Urinary bladder (tissue), 4 donors: Measurements from ENCODE around the gene ARG2. TPM values are rescaled to one million over a fixed set of nuclear protein-coding genes. Genes with fewer than 3 reads are reported as not detected.

Source experiments
- DNase-seq: peaks from one replicate; pipeline ENCODE4 v3.0.0-alpha.2; 2015; ENCODE audit errors: extremely low spot score
- H3K27ac ChIP-seq: one replicate; pipeline ENCODE4 v1.5.1; 2013; ENCODE audit warnings: low read depth, mild to moderate bottlenecking, moderate library complexity
- H3K36me3 ChIP-seq: one replicate; pipeline ENCODE4 v1.6.1; 2013; ENCODE audit warnings: mild to moderate bottlenecking, moderate library complexity; ENCODE audit not compliant: insufficient read depth
- H3K4me1 ChIP-seq: one replicate; pipeline ENCODE4 v1.6.1; 2013; ENCODE audit warnings: mild to moderate bottlenecking, moderate library complexity; ENCODE audit not compliant: insufficient read depth
- H3K4me3 ChIP-seq: one replicate; pipeline ENCODE4 v1.5.1; 2013; ENCODE audit warnings: low read depth, low read length
- WGBS: extraction: QIAGEN DNeasy Blood & Tissue Kit; methylation state at CpG from one replicate; pipeline ENCODE4 v1.1.7; 2013; 5-methylcytosine and 5-hydroxymethylcytosine counted together
- polyA plus RNA-seq: library from polyadenylated mRNA; stranded (reverse); fragments of 200-250 nt; gene quantifications from one replicate; pipeline ENCODE4 v1.2.3, GENCODE V29; 2013
- total RNA-seq: library from RNA; depleted of rRNA; stranded (reverse); fragments of >200 nt; gene quantifications from one replicate; pipeline ENCODE4 v1.2.3, GENCODE V29; 2014
- donor health status: healthy with polysubstance abuse.
- donor health status: healthy.

ARG2 gene
- 2.1 TPM for total RNA-seq
- polyA plus RNA-seq, result 4.7 TPM

DNA sequence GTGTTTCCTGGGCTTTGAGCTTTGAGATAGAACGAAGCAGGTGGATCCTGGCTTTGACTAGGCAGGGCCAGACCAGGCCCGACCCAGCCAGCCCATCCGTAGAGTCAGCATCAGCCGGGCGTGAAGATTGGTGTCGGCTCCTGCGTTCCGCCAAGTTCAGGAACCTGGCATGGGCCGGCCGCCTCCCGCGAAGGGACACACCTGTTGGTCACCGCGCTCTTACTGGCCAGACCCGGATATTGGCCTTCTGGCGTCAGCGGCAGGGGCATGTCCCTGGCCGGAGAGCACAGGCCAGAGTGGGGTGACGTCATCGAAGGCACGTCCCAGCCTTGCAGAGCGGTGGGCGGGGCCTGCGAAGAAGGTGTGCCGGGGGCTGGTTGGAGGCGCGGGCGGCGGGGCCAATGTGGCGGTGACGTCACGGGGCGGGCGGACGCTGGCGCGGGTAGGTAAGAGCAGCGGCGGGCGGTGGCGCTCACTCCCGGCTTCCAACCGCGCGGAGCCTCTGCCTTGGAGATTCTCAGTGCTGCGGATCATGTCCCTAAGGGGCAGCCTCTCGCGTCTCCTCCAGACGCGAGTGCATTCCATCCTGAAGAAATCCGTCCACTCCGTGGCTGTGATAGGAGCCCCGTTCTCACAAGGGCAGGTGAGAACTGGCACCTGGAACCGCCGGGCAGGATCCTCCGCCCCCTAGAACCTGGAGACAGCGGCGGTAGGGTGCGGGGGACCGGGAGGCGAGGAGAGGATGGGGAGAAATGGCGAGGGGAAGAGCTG lies at the start of gene ARG2:
Gene ARG2 (plus strand): TSS at position 475 of the 771 bp plus-strand sequence. CDS start 58 bp downstream, at position 533.
- peak; percentile 75 for DNase-seq
- Histone ChIP-seq H3K36me3 (no peaks in the 10 kb centered on the region), H3K4me3 (peak within 1 kb of the TSS; percentile 28), H3K4me1 (peaks cover 2% of the 10 kb centered on the region), H3K27ac (peak within 1 kb of the TSS; percentile 84)
- under 1% methylated on average over 62 of the region's 62 CpGs for WGBS

DNA sequence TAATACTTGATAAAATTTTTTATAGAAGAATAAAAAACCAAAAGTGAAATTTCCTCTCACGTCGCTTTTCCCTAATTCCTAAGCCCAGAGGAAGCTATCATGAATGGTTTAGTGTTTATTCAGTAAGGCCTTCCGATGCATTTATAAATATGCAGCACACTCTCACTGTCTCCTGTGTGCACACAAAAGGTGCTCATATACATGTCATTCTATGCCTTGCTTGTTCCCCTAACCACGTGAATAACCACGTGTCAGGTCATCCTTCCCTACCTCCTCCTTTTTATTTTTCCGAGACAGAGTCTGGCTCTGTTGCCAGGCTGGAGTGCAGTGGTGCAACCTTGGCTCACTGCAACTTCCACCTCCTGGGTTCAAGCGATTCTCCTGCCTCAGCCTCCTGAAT lies 49.3 kb upstream of the ARG2 start:
- Histone ChIP-seq H3K4me1 (no peaks in the 10 kb centered on the region), H3K4me3 (no peak overlapping the region), H3K36me3 (no peaks in the 10 kb centered on the region), H3K27ac (no peak overlapping the region)
- 87% methylated on average over 7 of the region's 7 CpGs for WGBS
- no peak for DNase-seq

DNA sequence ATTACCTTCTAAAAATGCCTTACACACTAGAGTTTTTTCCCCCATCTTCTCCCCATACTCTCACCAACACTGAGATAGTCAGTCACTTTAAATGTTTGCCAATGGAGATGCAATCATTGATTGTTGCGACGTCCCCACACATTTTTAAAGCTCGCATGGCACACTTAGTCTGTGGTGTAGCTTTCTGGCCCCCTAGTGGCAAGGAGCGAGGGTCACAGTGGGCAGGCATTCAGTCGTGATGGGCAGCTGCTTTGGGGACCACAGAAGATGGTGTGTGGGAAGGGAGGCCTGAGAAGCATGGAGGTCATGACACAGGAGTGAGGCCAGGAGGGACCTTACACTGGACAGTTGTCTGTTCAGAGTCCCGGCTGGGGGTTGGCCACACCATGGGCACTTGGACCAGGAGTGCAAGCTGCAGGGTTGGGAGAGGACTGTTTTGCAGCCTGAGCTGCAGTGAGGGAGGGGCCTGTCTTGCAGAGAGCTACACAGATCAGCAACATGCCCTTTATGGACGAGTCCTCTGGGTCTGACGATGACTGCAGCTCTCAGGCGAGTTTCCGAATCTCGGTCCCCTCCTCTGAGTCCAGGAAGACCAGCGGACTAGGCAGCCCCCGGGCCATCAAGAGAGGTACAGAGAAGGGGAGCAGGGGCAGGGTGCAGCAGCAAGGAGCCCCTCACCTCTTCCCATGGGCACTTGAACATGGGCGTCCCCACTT lies 48.3 kb upstream of the ARG2 start:
- Histone ChIP-seq H3K4me3 (no peak overlapping the region), H3K36me3 (no peaks in the 10 kb centered on the region), H3K27ac (no peak overlapping the region), H3K4me1 (no peaks in the 10 kb centered on the region)
- DNase-seq, result no peak
- WGBS, result 44% methylated on average over 14 of the region's 14 CpGs

DNA sequence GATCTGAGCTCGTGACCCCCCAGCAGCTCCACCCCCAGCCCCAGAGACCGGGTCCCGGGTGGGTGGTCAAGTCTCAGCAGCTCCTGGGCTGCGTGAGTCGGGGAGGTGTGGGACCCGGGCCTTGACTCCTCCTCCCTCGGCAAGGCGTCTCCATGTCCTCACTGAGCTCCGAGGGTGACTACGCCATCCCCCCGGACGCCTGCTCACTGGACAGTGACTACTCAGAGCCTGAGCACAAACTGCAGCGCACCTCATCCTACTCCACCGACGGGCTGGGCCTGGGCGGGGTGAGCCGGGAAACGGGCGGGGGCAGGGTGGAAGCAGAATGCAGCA lies 47.8 kb upstream of the ARG2 start:
- Histone ChIP-seq H3K36me3 (no peaks in the 10 kb centered on the region), H3K4me3 (no peak overlapping the region), H3K4me1 (no peaks in the 10 kb centered on the region), H3K27ac (no peak overlapping the region)
- DNase-seq, result no peak
- 86% methylated on average over 19 of the region's 19 CpGs for WGBS

DNA sequence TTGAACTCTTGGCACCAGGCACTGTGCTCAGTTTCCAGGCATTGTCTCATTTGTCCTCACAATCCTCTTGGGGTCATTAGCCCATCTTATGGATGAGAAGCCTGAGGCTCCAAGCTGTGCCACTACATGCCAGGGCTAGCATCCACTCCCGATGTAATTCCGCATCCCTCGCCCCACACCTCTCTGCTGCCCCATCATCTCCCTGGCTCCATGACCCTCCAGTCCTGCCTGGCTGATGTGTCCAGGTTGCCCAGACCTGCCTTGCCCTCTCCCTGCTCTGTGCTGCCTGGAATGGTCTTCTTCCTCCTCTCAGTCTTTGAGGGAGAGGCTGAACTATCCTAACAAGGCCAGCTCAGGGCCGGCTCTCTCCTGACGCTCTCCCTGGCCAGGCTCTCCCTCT lies 47.1 kb upstream of the ARG2 start:
- WGBS, result 90% methylated on average over 5 of the region's 5 CpGs
- H3K4me3 ChIP-seq, result no peak overlapping the region
- H3K4me1 ChIP-seq, result no peaks in the 10 kb centered on the region
- H3K27ac ChIP-seq, result no peak overlapping the region
- H3K36me3 ChIP-seq, result no peaks in the 10 kb centered on the region
- DNase-seq, result no peak

DNA sequence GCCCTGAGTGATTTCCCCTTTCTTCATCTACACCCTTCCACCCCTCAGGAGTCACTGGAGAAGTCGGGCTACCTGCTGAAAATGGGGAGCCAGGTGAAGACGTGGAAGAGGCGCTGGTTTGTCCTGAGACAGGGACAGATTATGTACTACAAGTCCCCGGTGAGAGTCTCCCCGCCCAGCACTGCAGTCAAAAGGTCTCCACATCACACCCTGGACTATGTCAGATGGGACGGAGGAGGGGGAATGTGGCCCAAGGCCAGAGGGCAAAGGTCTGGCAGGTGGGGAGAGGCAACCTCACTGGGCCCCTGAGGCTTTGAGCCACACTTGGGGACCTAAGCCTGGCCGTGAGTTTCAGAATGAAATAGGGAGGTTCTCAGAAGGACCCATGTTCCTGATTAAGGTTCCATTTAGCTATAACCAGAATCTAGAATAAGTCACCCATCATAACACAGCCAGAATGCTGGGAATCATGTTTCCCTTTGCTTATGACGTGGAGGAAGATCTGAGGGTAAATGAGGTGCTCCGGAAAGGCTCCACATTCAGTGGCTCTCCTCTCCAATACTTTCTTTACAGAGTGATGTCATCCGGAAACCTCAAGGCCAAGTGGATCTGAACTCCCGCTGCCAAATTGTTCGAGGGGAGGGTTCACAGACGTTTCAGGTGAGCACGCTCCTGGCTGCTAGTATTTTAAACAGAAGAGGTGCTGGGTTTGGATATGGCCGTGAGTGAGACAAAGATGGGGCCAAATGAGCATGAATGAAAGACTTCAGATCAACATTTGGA lies 46.3 kb upstream of the ARG2 start:
- H3K4me3 ChIP-seq, result no peak overlapping the region
- WGBS, result 87% methylated on average over 15 of the region's 15 CpGs
- H3K27ac ChIP-seq, result no peak overlapping the region
- H3K36me3 ChIP-seq, result no peaks in the 10 kb centered on the region
- DNase-seq, result no peak
- H3K4me1 ChIP-seq, result no peaks in the 10 kb centered on the region

DNA sequence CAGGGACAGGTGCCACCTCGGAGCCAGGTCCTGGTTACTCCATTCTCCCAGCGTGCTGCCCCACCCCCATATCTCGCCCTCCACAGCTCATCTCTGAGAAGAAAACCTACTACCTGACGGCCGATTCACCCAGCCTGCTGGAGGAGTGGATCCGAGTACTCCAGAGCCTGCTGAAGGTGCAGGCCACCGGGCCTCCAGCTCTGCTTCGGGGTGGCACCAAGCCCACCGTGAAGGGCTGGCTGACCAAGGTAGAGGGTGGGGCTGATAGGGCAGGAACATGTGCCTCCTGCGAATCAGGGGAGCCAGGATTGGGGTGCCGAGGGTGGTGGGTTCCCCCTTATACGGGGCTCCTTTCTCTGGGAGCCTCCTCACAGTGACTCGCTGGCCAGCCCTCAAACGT lies 45.6 kb upstream of the ARG2 start:
- no peak overlapping the region for H3K27ac ChIP-seq
- 85% methylated on average over 14 of the region's 14 CpGs for WGBS
- no peak for DNase-seq
- no peak overlapping the region for H3K4me3 ChIP-seq
- H3K4me1 ChIP-seq, result no peaks in the 10 kb centered on the region
- no peaks in the 10 kb centered on the region for H3K36me3 ChIP-seq

GRCh38 chr14:67574806-67575205 lies 44.9 kb upstream of the ARG2 start:
- no peak for DNase-seq
- Histone ChIP-seq H3K27ac (no peak overlapping the region), H3K36me3 (no peaks in the 10 kb centered on the region), H3K4me1 (no peaks in the 10 kb centered on the region), H3K4me3 (no peak overlapping the region)
- 79% methylated on average over 7 of the region's 7 CpGs for WGBS

DNA sequence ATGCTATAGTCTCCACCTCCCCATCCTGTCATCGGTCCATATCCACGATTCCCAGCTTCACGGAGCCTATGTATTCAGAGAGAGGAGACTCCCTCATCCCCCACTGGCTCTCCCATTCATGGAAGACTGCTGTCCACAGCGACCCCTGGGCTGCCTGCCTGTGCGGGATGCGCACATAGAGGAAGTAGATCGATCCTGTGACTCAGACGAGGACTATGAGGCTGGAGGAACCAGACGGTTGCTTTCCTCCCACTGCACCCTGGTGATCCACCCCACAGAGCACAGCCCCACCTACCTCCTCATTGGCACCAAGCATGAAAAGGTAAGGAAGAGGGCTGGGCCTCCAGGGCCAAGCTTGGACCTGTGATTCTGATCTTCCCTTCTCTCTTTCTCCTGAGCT lies 44.0 kb upstream of the ARG2 start:
- no peaks in the 10 kb centered on the region for H3K4me1 ChIP-seq
- DNase-seq, result no peak
- 78% methylated on average over 9 of the region's 9 CpGs for WGBS
- no peaks in the 10 kb centered on the region for H3K36me3 ChIP-seq
- H3K4me3 ChIP-seq, result no peak overlapping the region
- H3K27ac ChIP-seq, result no peak overlapping the region

DNA sequence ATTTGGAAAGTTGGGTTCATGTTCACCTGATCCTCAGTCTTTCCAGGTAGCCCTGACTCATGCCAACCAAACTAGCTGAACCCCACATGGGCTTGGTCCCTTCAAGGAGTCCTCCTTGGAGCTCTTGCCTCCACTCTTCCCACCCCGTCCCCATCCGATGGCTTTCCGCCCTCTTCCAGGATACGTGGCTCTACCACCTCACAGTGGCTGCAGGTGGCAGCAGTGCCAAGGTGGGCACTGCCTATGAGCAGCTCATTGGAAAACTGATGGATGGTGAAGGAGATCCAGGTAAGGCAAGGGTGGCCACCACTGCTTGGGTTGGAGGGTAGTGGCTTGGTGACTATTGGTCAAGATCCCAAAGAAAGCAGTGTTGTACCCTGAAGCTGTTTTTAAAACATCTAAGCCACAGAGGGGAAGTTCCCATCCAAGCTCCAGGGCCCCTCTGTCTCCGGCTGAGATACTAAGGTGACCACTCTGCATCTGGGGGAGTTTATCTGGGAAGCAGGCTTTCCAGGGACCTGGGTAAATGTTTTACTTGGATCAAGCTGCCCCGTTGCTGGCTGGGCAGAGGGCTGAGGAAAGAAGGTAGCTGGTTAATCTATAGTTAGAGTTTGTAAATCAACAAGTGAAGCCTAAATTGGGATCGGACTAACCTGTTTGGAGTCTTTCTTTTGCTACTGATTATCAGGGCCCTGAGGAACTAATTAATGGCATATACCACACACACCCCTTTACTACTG lies 43.3 kb upstream of the ARG2 start:
- DNase-seq, result no peak
- H3K36me3 ChIP-seq, result no peaks in the 10 kb centered on the region
- H3K4me3 ChIP-seq, result no peak overlapping the region

DNA sequence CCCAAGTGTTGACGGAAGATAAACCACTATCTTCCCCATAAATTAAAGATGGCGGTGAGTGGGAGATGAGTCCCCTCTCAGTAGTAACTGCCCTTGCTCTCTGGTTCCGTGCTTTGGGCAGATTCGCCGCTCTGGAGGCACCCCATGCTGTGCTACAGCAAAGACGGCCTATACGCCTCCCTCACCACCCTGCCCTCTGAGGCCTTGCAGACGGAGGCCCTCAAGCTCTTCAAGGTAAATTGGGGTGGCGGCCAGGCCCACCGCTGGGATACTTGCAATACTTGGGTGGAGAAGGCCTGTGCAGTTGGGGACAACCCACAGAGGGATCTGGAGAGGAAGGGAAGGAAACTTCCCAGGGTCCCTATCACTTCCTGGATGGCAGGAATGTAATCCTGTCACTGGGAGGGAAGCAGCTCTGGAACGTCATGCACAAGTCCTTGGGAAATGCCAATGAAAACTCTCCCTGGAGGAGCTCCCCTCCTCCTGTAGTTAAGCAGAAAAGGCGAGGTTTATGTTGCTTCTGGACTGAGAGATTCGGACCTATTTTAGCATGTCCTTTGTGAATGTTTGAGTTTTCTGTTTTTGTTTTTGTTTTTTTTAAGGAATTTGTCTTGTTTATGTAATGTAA lies 42.4 kb upstream of the ARG2 start:
- no peak overlapping the region for H3K27ac ChIP-seq
- H3K36me3 ChIP-seq, result no peaks in the 10 kb centered on the region
- no peak overlapping the region for H3K4me3 ChIP-seq
- H3K4me1 ChIP-seq, result no peaks in the 10 kb centered on the region
- 81% methylated on average over 13 of the region's 13 CpGs for WGBS
- DNase-seq, result no peak

More for the DNA sequence above, 43.3 kb upstream of the ARG2 start:
- WGBS, result 93% methylated on average over 7 of the region's 7 CpGs
- no peaks in the 10 kb centered on the region for H3K4me1 ChIP-seq
- H3K27ac ChIP-seq, result no peak overlapping the region

- no peak overlapping the region for H3K4me3 ChIP-seq
- WGBS, result 83% methylated on average over 16 of the region's 16 CpGs
- DNase-seq, result no peak
- H3K27ac ChIP-seq, result no peak overlapping the region
- H3K4me1 ChIP-seq, result no peaks in the 10 kb centered on the region
- no peaks in the 10 kb centered on the region for H3K36me3 ChIP-seq
Measured at GRCh38 chr14:67577909-67578749, 41.6 kb upstream of the ARG2 start.
